Panc1 (cell line): ENCODE measurements around the gene SCGB1C1. TPM values are rescaled to one million over a fixed set of nuclear protein-coding genes. Genes with fewer than 3 reads are reported as not detected.

Experiments
- ATAC-seq: fragments of 200-7000 bp; cut with Tn5 transposase; 2 replicates; pipeline ENCODE4 v1.9.1; 2020; ENCODE audit warnings: mild to moderate bottlenecking, moderate library complexity
- BruUV-seq: library from RNA; stranded (reverse); fragments of 400-500 nt; replicated peaks from 2 replicates; lab custom pipeline; 2021; lab: Mats Ljungman, UMichigan
- CTCF ChIA-PET: fragments of 300-600 bp; sonication (Branson Sonifier 250); formaldehyde crosslinking; loops from one replicate; lab custom pipeline; 2022; ENCODE audit warnings: antibody characterized with exemption; lab: Charles Lee
- POLR2A ChIA-PET: fragments of 300-600 bp; sonication (Branson Sonifier 250); formaldehyde crosslinking; loops from one replicate; lab custom pipeline; 2022; ENCODE audit warnings: antibody characterized with exemption; lab: Charles Lee
- DNase-seq: peaks from one replicate; pipeline ENCODE4 v3.0.0-alpha.2; 2010; ENCODE audit warnings: low read depth, low spot score
- H3K27ac ChIP-seq: 2 replicates; pipeline ENCODE4 v1.5.1; 2011; ENCODE audit warnings: mild to moderate bottlenecking, low read length, inconsistent platforms
- H3K27me3 ChIP-seq: fragments of 200-500 bp; sonication (Bioruptor generic); 2 replicates; pipeline ENCODE4 v1.6.0; 2014; ENCODE audit warnings: low read length, inconsistent platforms; ENCODE audit not compliant: control insufficient read depth, insufficient read depth
- H3K36me3 ChIP-seq: fragments of 200-500 bp; sonication (Bioruptor generic); 2 replicates; pipeline ENCODE4 v1.5.1; 2014; ENCODE audit warnings: inconsistent platforms, mild to moderate bottlenecking, low read length, moderate library complexity; ENCODE audit not compliant: control insufficient read depth, insufficient read depth
- H3K4me1 ChIP-seq: 2 replicates; pipeline ENCODE4 v1.5.1; 2011; ENCODE audit warnings: inconsistent platforms, mild to moderate bottlenecking, low read length, moderate library complexity; ENCODE audit not compliant: control insufficient read depth, insufficient read depth
- H3K4me3 ChIP-seq, 2 experiments: 2 replicates each; pipeline ENCODE4 v1.5.1; 2011 to 2012; ENCODE audit warnings: low read depth in 2 of 2, low read length in 2 of 2, mild to moderate bottlenecking in 2 of 2, inconsistent platforms in 1 of 2, moderate library complexity in 1 of 2
- H3K9me3 ChIP-seq: fragments of 200-500 bp; sonication (Bioruptor generic); 2 replicates; pipeline ENCODE4 v1.5.1; 2014; ENCODE audit warnings: low read depth, mild to moderate bottlenecking, inconsistent platforms, low read length, moderate library complexity; ENCODE audit not compliant: control insufficient read depth, insufficient read depth
- CTCF ChIP-seq: fragments of 450-650 bp; IDR thresholded peaks from 2 replicates; pipeline ENCODE4 v1.5.1; 2017; ENCODE audit warnings: mild to moderate bottlenecking
- POLR2AphosphoS5 ChIP-seq: IDR thresholded peaks from 2 replicates; pipeline ENCODE4 v1.6.1; 2012; ENCODE audit warnings: mild to moderate bottlenecking, low read depth, low read length, moderate library complexity
- REST ChIP-seq, 2 experiments: IDR thresholded peaks; 2 replicates each; pipeline ENCODE4 v1.6.1; 2011 to 2012; ENCODE audit warnings: low read depth in 2 of 2, control low read depth in 1 of 2, low read length in 1 of 2, mild to moderate bottlenecking in 1 of 2, moderate library complexity in 1 of 2; ENCODE audit not compliant: insufficient read depth in 1 of 2
- SIN3A ChIP-seq: IDR thresholded peaks from 2 replicates; pipeline ENCODE4 v1.6.1; 2012; ENCODE audit warnings: low read depth, mild to moderate bottlenecking, low read length, moderate library complexity, borderline replicate concordance; ENCODE audit not compliant: insufficient read depth
- TCF7L2 ChIP-seq: IDR thresholded peaks from 2 replicates; pipeline ENCODE4 v1.6.1; 2011; ENCODE audit warnings: mild to moderate bottlenecking, low read depth, low read length, inconsistent platforms
- in situ Hi-C: cut with HindIII; loops from 2 replicates; pipeline ENCODE4 v1.10.0; 2016; ENCODE audit warnings: low sequenced_read_pairs, low pct_unique_long_range_greater_than_20kb
- intact Hi-C: fragments of 100-400 bp; cut with micrococcal nuclease; formaldehyde crosslinking; loops from one replicate; pipeline ENCODE4 v1.10.0; 2022; ENCODE audit not compliant: unreplicated experiment
- total RNA-seq: library from RNA; stranded (reverse); gene quantifications from one replicate; pipeline ENCODE4 v1.2.1, GENCODE V29; 2021; ENCODE audit not compliant: unreplicated experiment

The SCGB1C1 gene
- total RNA-seq, 1 experiment from 2014 or later: not detected

GRCh38 chr11:216081-216974 is 23.4 kb downstream of the SCGB1C1 start:
- TSS peak; percentile 70 for BruUV-seq
- no peak overlapping the region for H3K27ac ChIP-seq
- peak; percentile 23; the same call in 1 of the 2 replicates for TF ChIP-seq POLR2AphosphoS5
- TF ChIP-seq CTCF: no peak
- peaks cover 19% of the 10 kb centered on the region for H3K36me3 ChIP-seq
- in situ Hi-C loops (no loop called here), intact Hi-C loops (loop anchor here (10.0 kb wide), 1 partner anchor 138 kb away; no protein-coding TSS in a partner anchor)
- ATAC-seq (peak; percentile 37), DNase-seq (no peak)
- ChIA-PET CTCF (interaction anchor here (0.8 to 1.2 kb wide), 2 partner anchors 19 to 90 kb away, joined by 3 read pairs; no protein-coding TSS in a partner anchor), POLR2A (interaction anchor here (0.5 to 1.1 kb wide), 6 partner anchors 14 to 303 kb away, joined by 3 to 5 read pairs (median 3); no protein-coding TSS in a partner anchor)
- H3K27me3 ChIP-seq: no peaks in the 10 kb centered on the region
- no peaks in the 10 kb centered on the region for H3K9me3 ChIP-seq
- H3K4me3 ChIP-seq: no peak overlapping the region
- H3K4me1 ChIP-seq: no peaks in the 10 kb centered on the region; the same call in 1 of the 2 replicates

GRCh38 chr11:217704-218103 is 24.8 kb downstream of the SCGB1C1 start:
- POLR2A ChIA-PET: no interaction called here
- H3K4me1 ChIP-seq: no peaks in the 10 kb centered on the region; the same call in 1 of the 2 replicates

More at GRCh38 chr11:217704-218103, 24.8 kb downstream of the SCGB1C1 start:
- intact Hi-C loops (loop anchor here (10.0 kb wide), 1 partner anchor 137 kb away; no protein-coding TSS in a partner anchor), in situ Hi-C loops (no loop called here)
- H3K9me3 ChIP-seq: no peaks in the 10 kb centered on the region
- no peak for DNase-seq
- no peak for ATAC-seq
- no TSS peak for BruUV-seq
- H3K36me3 ChIP-seq: peaks cover 11% of the 10 kb centered on the region
- TF ChIP-seq CTCF: no peak
- TF ChIP-seq REST (IDR thresholded peaks at IDR 0.05; ENCODE audit: insufficient read depth in 1 of 2, low read depth in 2 of 2, low read length in 1 of 2): no peak
- no peak for TF ChIP-seq SIN3A
- no peak; the same call in 1 of the 2 replicates for TF ChIP-seq POLR2AphosphoS5
- no peak for TF ChIP-seq TCF7L2
- H3K27ac ChIP-seq: no peak overlapping the region
- H3K4me3 ChIP-seq: no peak overlapping the region
- no peaks in the 10 kb centered on the region for H3K27me3 ChIP-seq
- CTCF ChIA-PET: no interaction called here
